Midbrain (tissue), 1 donor: ENCODE data around the gene DAAM2.

Experiments used
- DNase-seq: peaks from one replicate; lab custom pipeline; 2025; lab: John Stamatoyannopoulos, UW

Gene DAAM2

DNA sequence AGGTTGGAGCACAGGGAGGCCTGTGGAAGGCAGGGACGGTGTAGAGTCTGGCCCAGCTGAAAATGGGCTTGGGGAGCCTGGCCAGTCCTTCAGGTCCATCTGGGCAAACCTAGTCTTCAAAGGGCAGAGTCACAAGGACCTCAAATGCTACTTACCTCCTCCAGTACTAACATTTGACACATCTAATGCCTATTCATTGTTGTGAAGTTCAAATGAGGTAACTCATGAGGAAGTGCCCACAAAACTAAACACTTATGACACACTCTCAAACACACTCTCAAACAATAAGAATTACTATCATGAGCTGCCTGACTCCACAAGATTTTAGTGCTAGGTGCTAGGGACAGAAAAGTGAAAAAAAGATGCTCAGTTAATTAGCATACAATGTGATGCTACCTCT, 27.1 kb downstream of the DAAM2 start:
- DNase-seq: no peak

DNA sequence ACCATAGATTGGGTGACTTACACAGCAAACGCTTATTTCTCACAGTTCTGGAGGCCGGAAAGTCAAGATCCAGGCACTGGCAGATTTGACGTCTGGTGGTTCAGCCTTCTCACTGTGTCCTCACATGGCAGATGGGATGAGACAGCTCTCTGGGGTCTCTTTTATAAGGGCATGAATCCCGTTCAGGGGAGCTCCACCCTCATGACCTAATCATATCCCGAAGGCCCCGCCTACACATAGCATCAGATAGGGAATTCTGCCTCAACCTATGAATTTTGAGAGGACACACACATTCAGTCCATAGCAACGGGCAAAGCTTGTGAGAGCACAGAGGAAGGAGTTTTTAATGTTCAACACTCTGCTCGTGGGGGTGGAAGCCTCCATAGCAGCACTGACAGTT, 27.5 kb downstream of the DAAM2 start:
- DNase-seq: no peak

DNA sequence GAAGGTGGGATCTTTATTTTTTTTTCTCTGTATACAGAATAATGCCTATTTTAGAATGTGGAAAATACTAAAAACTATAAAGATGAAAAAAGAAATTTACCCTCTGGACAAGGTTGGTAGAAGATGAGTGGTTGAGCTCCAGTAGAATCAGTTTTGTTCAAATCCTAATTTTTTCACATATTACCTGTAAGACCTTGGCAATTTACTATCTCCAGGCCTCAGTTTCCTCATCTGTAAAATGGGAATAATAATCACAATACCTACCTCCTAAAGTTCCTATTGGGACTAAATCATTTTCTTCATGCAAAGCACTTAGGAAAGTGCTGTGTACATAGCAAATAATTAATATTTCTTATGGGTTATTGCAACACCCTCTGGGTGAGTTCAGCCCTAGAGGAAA, 28.4 kb downstream of the DAAM2 start:
- no peak for DNase-seq

DNA sequence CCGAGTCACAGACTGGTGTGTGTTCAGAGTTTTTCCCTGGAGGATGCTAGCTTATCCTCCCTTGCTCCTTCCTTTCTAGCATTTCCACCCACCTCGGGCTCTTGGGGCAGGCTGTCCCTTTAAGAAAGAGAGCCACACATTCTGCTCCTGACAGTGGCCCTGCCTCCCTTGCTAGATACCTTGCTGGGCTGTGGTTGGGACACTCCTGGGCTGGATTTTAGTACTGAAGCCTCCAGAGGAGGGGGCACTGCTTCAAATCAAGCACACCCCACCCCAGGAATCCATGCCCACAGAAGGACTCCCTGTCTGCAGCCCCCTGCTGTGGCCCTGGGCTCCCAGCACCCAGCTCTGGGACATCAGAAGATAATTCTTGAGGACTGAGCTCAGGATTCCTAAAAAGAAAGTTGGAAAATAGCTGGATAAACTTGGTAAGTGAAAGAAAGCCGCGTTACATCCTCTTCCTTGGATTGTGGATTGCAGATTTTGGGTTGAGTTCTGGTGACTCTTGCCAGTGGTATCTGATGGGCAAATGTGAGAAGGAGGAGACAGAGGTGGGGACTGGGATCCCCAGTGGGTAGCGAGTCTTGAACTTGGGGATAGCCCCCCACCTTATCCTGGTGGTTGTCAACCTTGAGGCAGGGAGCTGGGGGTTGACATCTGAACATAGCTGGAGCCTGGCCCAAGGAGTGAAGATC, 29.0 kb downstream of the DAAM2 start:
- DNase-seq: no peak

DNA sequence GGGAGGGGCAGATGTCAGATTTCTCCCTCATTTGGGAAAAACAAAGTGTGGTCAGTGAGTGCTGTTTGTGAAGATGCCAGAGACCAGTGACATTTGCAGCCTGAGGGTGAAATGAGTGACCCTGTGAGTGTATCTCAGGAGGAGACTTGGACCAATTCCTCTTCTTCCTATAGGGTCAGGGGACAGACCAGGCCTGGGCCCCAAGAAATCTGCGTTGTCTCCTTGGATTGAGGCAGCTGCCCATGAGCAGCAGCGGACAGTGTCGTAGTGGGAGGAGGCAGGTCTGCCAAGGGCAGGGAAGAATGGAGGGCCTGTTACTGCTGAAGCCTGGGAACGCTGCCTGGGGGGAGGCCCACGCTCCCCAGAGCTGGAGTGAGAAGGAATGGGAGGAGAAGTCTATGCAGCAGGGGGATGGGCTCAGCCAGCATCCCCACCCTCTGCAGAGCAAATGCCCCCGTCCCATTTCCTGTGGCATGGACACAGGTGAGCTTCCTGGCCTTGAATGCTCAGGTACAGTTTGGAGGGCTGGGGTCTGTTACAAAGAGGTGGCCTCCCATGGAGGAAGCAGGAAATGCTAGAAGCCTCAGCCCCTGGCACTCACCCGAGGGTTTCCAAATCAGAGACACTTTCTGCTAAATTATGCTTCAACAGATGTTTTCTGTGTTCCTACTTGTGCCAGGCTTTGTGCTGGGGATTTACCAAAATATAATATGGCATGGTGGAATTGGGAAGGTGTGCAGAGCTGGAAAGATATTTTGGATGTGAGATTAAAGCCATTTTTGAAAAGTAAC, 29.8 kb downstream of the DAAM2 start:
- DNase-seq: peak; percentile 86

DNA sequence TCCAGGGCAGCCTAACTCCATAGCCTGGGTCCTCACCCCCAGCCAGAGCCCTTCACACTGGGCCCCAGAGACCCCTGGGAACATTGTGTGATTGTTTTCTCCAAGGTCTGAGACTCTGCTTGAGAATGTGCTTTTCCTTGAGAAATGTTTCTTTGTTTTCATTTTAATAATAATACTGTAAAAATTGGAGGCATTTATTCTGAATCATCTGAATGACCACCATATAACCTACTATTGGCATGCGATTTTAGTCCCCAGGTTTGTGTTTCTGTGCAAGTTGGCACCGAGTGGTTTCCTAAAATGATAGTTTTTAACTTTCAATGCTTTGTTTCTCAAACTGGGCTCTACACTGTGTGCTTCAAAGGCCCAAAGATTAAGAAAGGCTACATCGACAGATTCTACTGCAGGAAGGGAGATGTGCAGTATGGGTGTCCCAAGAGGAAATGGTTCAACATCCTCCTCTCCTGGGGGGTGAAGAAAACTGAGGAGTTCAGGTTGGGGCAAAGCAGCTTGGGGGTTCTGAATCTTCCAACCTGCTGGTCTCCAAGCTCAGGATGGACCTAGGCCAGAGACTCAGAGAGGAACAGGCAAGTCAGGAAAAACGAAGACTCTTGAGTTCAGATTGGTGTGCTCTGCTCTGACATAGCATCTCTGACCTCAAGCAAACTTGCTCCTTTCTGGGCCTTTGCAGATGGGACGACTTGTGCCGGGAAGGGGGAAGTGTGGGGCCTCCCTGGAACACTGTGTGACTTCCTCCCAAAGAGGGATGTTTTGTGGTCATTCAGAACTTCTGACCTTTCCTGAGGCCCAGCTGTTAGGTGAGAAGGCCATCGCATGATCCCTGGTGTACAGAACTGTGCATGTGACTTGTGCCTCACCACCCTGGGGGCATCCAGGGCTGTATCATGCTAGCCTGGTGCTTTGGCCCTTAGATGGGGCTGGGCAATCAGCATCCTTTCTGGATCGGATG, 31.0 kb downstream of the DAAM2 start:
- DNase-seq: peak; percentile 30

DNA sequence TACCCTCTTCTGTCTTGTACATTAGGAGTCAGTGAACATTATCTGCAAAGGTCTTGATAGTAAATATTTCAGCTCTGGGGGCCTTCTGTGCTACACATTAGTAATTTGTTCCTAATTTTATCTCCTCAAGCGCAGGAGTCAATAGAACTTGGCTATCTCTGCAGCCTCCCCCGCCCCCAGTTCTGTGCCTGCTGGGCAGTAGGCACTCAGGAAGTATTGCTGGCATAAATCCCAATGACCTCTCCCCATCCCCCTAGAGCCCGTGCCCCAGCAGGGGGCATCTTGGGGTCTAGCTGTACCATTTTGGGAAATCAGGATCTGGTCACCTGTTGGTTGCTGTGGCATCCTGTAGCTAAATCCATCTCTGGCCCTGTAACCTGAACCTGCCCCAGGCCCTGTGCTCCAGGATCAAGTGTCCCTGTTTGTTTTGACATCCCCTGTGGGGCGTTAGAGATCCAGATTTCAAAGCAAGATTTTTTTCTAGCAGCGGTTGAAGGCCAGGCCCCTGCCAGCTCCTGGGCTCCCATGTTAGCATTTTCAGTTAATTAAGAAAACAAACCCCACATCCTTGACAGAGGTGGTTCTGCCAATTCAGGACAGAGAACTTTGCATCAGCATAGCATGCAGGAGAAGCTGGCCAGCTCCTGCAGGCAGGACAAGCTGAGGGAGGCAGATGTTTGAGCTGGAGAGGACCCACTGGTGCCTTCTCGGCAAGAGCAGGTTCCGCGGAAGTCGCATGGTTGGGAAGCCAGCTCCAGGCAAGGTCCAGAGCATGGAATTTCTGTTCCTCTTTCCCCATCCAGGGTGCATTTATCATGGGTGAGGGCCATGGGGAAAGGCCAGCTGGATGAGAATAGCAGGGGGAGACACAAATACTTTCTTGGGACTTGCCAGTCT, 32.1 kb downstream of the DAAM2 start:
- no peak for DNase-seq

DNA sequence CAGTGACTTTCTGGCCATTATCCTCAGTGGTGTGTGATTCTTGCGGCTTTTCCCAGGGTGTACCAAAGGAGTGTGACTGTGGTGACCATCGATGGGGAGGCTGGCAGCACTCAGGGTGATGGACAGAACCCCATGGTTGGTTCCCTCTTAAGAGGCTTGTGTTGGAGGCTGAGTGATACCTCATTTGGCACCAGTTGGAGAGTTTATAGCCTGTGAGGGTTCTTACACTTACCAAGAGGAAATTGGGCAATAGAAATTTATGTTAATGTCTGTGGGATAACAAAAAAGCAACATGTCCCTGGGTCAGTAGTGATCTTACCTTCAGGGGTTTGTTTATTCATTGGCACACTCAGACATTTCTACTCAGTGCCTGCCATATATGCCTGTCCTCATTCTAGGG, 37.2 kb downstream of the DAAM2 start:
- no peak for DNase-seq

DNA sequence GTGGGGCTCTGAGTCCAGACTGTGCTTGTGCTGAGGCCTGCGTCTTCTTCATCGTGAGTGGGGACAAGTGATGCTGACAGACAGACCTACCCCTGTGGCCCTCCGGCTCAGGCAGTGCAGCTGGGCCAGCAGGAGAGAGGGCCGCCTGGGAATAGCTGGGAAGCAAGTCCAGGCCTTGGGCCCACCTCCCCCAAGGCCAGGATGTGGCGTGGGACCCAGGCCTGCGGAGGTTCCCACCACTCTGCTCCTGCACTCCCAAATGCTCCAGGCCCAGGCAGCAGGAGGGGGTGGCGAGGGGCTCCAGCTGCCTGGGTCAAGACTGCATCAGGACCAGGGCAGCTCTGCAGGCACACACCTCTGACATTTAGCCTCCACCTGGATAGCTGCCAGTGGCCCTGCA, 38.3 kb downstream of the DAAM2 start:
- DNase-seq: no peak

DNA sequence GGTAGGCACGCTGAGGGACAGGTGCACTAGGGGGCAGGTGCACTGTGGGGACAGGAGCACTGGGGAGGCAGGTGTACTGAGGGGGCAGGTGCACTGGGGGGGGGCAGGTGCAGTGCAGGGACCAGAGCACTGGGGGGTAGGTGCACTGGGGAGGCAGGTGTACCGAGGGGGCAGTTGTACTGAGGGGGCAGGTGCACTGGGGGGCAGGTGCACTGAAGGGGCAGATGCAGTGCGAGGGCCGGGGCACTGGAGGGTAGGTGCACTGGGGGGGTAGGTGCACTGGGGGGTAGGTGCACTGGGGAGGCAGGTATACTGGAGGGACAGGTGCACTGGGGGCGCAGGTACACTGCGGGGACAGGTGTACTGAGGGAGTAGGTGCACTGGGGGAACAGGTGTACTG, 39.5 kb downstream of the DAAM2 start:
- no peak for DNase-seq

DNA sequence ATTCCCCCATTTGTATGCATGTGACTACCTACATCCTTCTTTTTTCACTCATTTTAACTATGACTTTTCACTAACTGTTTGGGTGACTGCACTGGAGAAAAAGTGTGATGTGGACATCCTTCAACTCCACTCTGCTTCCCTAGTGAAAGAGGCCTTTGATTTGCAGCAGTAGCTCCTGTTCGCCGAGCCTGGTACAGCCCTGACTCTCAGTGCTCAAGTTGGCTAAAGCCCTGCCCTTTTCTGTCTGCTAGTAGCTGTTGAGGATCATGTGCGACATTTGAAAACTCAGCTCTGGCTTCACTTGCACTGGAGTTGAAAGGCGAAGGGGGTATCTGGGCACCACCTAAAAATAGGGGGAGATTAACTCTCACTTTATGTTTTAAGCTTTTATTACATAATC, 42.1 kb downstream of the DAAM2 start:
- peak; percentile 77 for DNase-seq

DNA sequence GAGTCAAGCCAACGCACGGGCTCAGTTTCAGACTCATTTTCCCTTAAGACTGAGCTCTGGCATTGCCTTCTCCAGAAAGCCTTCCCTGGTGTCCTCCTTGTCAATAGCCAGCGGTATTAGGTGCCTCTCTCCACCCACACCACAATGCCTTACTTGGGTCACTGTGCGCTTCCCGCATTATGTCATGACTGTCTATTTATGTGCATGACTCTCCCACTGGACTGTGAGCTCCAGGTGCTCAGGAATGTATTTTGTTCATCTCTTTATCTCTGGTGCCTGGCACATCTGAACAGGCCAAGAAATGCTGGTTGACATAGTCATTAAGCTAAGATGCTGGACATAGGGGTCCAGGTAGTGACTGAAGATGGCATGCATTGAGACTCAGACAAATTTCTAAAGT, 42.7 kb downstream of the DAAM2 start:
- no peak for DNase-seq

DNA sequence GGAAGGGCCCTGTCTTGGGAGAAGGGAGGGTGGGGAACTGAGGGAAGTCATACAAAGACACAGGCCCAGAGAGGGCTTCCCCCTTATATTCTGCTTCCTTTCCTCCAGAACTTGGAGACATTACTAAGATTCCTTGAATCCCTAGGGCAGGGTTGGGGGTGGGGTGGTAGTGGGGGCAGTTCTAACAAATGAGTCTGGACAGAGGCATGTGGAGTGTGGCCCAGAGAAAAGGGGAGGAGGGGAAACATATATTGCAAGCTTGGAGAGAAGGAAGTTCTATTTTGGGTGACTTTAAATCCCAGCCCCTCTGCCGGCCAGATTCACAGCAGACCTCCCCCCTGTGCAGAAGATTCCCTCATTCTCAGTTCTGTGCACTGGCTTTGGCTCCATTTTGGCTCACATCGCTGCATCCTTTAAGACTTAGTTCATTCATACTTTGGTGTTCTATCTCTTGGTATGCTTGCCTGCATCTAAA, 43.7 kb downstream of the DAAM2 start:
- no peak for DNase-seq

DNA sequence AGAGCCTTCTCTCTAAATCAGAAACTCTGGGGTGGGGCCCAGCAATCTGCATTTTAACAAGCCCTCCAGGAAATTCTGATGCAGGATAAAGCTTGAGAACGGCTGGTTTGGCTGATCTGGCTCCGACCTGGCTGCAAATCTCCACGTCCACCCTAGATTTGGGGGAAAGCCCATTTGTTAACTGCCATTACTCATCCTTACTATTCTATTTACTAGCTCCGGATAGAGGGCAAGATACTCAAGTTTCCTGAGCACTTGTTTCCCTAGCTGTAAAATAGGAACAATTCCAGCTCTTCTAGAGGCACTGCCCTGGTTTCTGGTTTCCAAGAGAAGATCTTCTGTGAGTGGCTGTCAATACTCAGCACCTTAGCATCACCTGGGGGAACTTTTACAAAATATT, 44.4 kb downstream of the DAAM2 start:
- DNase-seq: no peak

DNA sequence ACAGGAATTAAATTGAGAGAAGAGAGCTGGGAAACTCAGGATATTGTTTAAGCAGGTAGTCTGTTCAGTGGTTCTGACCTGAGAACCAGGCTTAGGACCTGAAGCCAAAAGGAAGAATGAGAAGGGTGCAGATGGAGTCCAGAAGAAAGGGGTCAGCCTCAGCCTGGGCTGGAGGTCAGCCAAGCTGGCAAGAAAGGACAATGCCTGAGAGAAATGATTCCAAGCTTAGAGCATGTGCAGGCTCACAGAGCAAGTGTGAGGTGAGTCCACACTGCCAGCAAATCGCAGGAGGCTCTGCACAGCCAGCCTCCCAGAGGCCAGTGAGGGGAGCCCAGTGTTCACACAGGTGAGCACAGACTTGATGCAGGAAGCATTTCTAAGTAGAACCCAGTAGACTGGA, 47.3 kb downstream of the DAAM2 start:
- DNase-seq: no peak

DNA sequence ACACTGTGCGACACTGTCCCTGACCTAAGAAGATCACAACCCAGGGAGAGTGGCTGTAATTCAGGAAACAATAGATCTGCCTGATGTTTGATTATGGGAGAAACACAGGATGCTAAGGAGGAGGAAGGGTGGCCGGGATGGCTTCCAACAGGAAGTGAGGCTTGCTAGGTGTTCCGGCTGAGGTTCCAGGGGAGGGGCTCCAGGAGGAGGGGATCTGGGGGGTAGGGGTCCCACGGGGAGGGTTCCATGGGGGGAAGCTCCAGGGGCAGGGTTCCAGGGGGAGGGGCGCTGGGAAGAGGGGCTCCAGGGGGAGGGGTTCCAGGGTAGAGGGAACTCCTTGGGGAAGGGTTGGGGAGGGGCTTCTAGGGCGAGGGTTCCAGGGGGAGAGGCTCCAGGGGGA, 48.6 kb downstream of the DAAM2 start:
- DNase-seq: no peak

DNA sequence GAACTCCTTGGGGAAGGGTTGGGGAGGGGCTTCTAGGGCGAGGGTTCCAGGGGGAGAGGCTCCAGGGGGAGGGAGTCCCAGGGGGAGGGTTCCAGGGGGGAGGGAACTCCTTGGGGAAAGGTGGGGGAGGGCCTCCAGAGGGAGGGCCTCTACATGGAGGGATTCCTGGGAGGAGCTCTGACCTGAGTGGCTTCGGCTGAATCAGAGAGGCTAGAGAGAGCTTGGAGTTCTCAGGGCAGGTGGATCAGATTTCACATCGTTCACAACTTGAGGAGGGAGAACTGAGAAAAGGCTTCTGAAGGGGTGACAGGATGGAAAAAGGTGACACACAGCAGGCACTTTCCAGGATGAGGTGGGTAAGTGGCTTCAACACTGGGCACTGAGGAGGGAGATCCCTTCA, 49.1 kb downstream of the DAAM2 start:
- no peak for DNase-seq

DNA sequence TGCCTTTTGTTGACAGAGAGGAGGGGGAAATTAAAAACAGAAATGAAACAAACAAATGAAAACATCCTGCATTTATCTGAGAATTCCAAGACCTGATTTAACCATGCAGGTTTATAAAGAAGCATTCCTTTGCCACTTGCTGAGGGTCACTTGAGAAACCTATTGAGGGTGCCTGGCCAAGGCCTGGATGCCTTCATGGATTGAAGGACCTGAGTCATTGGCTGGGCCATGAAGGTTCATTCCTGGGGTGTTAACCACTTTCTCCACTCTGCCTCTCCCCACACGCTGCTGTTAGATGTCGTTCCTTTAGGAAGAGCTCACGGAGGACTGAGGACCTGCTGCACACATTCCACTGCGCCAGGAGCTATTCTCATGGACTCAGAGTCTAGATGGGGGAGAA, 49.7 kb downstream of the DAAM2 start:
- no peak for DNase-seq

DNA sequence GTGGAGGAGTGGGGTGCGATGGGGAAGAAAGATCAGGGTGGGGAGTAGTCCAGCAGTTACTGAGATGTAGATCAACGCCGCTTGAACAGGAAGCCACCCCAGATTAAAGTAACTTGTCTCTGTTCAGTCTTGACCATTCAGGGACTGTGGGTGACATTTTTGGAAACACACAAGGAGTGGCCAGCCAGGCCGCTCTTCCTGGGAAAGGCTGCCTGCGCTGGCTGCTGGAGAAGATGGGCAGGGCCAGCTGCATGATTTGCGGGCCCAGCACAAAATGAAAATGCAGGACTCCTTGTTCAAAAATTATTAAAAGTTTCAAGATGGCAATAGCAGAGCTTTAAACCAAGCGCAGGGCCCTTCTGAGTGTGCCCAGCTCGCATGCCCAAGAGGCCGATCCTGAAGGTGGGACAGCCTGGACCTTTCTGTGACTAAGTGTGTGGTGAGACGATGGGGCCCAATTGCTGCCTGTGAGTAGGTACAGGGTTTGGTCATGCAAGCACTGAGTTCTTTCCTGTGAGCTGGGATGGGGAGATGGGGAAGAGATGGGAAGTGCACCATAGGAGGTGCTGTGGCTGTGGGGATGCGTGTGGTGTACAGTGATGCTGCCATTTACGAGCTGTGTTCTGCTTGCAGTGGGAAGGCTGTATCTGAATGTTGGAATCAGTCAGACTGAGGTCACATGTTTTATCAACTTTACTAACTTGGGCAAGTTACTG, 51.3 kb downstream of the DAAM2 start:
- no peak for DNase-seq

DNA sequence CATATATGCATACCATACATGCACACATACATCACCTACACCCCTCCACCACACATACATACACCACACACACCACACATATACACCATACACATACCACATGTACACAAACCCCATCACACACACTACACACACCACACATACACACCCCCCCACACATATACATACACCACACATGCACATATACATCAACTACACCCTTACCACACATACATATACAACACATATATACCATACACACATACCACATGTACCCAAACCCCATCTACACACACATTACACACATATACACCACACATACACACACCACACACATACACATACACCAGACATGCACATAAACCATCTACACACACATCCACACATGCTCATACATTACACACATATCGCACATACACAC, 52.7 kb downstream of the DAAM2 start:
- no peak for DNase-seq

DNA sequence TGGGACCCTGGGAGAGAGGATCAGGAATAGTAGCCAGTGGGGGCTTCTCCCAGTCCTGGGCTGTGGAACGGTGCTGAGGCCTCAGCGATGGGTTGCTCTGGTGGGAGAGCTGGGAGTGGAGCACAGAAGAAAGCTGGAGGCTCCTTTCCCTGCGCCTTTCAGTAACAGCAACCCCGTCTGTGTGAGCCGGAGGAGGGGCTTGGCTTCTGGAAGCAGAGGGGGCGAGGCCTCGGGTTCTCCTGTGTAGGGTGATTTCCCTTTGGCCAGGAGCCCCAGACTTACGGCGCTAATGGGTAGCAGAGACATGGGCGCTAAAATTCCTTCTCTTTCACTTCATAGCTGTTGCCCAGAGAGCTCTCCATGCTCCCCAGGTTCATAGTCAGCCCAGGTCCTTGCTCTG, 55.0 kb downstream of the DAAM2 start:
- DNase-seq: peak; percentile 16
